Measurements from ENCODE around the gene CDH4.

Gene CDH4

DNA sequence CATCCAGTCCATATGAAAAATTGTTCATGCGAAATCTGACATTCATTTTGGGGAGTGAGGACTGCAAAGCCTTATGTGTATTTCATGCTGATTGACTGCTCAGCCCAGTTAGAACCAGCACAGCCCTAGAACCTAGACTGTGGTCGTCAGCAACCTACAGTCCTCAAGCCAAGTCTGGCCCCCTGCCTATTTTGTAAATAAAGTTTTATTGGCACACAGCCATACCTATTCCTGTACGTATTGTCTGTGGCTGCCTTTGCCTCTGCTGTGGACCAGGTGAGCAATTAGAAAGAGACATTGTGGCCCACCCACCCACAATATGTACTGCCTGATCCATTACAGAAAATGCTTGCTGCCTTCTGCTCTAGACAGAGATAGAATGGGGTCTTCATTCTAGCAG, 422.6 kb downstream of the CDH4 start:
- in situ Hi-C loops (cut with MboI; ENCODE audit: low sequenced_read_pairs), result no loop called here
- no peak overlapping the region for H3K4me3 ChIP-seq

DNA sequence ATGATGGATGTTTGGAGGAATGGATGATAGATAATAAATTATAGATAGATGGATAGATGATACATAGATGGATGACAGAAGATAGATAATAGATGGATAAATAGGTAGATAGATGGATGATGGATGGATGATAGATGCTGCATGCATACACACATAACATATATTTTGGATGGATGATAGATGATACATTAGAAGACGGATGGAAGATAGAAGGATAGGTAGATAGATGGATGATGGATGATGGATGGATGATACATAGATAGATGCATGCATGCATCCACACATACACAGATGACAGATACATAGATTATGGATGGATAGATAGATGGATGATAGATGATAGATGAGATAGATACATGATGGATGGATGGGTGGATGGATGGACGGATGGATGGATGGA, 425.9 kb downstream of the CDH4 start:
- Histone ChIP-seq H3K9me3 (no peaks in the 10 kb centered on the region), H3K4me1 (no peaks in the 10 kb centered on the region), H3K4me3 (no peak overlapping the region), H3K27me3 (ENCODE audit: low read depth) (no peaks in the 10 kb centered on the region), H3K36me3 (replicated peaks) (no peaks in the 10 kb centered on the region)
- no peak for DNase-seq (ENCODE audit: low spot score in 2 of 2)
- in situ Hi-C loops (cut with MboI; ENCODE audit: low sequenced_read_pairs), result no loop called here

More for the DNA sequence above, 422.6 kb downstream of the CDH4 start:
- no peaks in the 10 kb centered on the region for H3K27me3 ChIP-seq (ENCODE audit: low read depth)
- no peaks in the 10 kb centered on the region for H3K36me3 ChIP-seq (replicated peaks)
- H3K9me3 ChIP-seq, result no peaks in the 10 kb centered on the region
- no peaks in the 10 kb centered on the region for H3K4me1 ChIP-seq
- DNase-seq (ENCODE audit: low spot score in 2 of 2), result no peak

DNA sequence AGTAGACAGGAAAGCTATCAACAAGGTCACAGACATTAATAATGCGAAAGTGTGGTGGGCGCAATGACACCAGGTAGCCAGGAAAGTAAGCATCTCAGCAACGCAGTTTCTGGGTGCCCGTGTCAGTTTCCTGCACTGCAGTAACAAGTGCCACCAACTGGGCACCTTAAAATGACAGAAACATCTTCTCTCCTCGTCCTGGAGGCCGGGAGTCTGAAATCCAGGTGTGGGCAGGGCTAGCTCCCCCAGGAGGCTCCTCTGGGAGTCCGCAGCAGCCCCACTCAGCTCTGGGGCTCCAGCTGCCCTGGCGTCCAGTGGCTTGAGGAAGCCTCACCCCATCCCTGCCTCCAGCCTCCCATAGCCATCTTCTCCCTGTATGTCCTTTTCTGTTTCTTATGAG, 426.4 kb downstream of the CDH4 start:
- Histone ChIP-seq H3K9me3 (no peaks in the 10 kb centered on the region), H3K4me3 (no peak overlapping the region), H3K4me1 (no peaks in the 10 kb centered on the region), H3K36me3 (replicated peaks) (no peaks in the 10 kb centered on the region), H3K27me3 (ENCODE audit: low read depth) (no peaks in the 10 kb centered on the region)
- in situ Hi-C loops (cut with MboI; ENCODE audit: low sequenced_read_pairs), result no loop called here
- no peak for DNase-seq (ENCODE audit: low spot score in 2 of 2)

DNA sequence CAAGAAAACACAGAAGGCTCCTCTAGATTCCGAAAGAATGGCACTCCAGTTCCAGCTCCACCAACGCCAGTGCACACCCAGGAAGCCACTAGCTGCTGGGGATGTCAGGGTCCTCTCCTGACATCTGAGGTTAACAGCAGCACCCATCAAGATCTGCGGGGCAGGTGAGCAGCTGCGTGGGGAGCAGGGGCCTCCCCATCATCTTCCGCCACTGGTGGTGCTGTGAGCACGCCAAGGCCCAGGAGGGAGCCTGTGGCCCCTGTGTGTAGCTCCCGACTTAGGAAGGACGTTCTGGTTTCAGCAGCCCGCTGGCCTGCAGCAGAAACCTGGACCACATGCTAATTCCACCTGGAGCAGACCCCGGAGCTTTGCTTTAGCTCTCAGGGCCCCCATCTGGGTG, 427.4 kb downstream of the CDH4 start:
- DNase-seq (ENCODE audit: low spot score in 2 of 2), result no peak
- Histone ChIP-seq H3K4me1 (no peaks in the 10 kb centered on the region), H3K36me3 (replicated peaks) (no peaks in the 10 kb centered on the region), H3K9me3 (no peaks in the 10 kb centered on the region), H3K4me3 (no peak overlapping the region), H3K27me3 (ENCODE audit: low read depth) (no peaks in the 10 kb centered on the region)
- in situ Hi-C loops (cut with MboI; ENCODE audit: low sequenced_read_pairs), result no loop called here

DNA sequence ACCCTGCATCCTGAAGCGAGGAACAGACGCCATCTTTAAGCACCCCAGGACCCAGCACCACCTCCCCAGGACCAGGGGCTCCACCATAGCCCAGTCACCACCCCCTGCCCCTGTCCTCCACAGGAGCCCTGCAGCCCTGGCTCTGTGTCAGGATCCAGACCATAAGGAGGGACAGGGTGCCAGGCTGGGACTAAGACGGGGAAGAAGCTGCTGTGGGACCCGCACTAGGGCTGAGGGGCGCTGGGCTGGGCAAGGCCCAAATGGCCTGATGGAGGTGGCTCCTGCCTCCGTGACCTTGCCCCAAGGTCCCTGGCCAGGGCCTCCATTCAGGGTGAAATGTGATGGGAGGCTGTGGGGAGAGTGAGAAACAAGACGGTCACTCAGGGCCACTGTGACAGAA, 428.0 kb downstream of the CDH4 start:
- no peak overlapping the region for H3K4me3 ChIP-seq
- H3K9me3 ChIP-seq, result no peaks in the 10 kb centered on the region
- H3K27me3 ChIP-seq (ENCODE audit: low read depth), result no peaks in the 10 kb centered on the region
- H3K4me1 ChIP-seq, result no peaks in the 10 kb centered on the region
- H3K36me3 ChIP-seq (replicated peaks), result no peaks in the 10 kb centered on the region
- in situ Hi-C loops (cut with MboI; ENCODE audit: low sequenced_read_pairs), result no loop called here
- DNase-seq (ENCODE audit: low spot score in 2 of 2), result no peak

DNA sequence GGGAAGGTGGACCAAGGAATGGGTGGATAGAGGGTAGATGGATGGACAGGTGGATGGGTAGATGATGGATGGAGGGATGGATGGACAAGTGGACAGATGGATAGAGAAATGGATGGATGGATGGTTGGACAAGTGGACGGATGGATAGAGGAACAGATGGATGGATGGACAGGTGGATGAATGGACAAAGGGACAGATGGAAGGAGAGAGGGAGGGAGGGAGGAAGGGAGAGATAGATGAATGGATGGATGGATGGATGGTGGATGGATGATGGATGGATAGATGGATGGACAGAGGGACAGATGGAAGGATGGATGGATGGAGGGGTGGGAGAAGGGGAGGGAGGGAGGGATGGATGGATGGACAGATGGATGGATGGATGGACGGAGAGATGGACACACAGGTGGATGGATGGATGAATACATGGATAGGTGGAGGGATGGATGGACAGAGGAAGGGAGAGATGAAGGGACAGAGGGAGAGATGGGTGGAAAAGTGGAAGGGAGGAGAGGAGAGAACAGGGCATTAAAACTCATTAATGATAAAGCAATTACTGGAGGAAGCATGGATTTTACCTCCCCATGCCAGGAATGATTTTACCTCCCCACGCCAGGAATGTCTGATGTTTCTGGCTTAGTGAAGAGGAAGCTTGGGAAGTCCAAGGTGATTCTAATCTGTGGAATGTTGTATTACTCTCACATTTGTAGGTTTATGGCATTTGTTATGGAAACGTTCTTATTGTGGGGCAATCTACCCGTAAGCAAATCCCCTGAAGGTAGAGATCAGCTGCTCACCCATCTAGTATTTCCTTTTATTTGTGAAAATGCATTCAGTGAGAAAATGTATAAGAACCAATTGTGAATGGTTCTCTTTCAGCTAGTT, 430.3 kb downstream of the CDH4 start:
- Histone ChIP-seq H3K9me3 (no peaks in the 10 kb centered on the region), H3K27me3 (ENCODE audit: low read depth) (no peaks in the 10 kb centered on the region), H3K4me3 (no peak overlapping the region), H3K36me3 (replicated peaks) (no peaks in the 10 kb centered on the region), H3K4me1 (no peaks in the 10 kb centered on the region)
- in situ Hi-C loops (cut with MboI; ENCODE audit: low sequenced_read_pairs), result no loop called here
- DNase-seq (ENCODE audit: low spot score in 2 of 2), result no peak

DNA sequence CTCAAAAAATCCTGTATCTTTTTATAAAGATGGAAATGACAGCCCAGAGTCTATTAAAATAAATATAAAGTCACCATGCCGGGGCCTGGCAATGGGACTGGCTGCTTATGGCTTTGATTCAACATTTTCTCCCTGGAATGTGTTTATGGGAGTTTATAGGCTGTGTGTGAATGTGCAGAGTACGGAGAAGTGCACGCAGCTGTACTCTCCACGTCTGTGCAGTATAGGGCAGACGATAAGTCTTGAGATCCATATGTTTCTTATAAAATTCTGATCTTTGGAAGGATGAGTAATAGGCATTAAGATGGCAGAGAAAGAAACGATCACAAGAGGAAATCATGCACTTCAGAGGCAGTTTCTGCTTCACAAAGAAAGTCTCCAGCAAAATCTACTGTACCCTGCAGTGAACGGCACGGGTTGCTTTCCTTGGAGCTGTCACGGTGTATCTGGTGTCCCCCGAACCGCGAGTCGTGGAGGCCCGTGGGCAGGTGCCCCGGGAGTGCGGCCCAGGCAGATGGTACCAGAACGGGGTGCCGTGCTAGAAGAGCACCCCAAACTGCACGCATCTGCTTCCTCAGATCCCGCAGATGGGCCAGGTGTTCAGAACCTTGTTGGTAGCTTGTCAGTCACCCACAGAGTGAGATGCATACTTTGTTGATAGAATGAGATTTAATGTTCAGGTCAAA, 431.1 kb downstream of the CDH4 start:
- in situ Hi-C loops (cut with MboI; ENCODE audit: low sequenced_read_pairs), result no loop called here
- Histone ChIP-seq H3K4me3 (no peak overlapping the region), H3K36me3 (replicated peaks) (no peaks in the 10 kb centered on the region), H3K27me3 (ENCODE audit: low read depth) (no peaks in the 10 kb centered on the region), H3K4me1 (no peaks in the 10 kb centered on the region), H3K9me3 (no peaks in the 10 kb centered on the region)
- DNase-seq (ENCODE audit: low spot score in 2 of 2), result no peak

DNA sequence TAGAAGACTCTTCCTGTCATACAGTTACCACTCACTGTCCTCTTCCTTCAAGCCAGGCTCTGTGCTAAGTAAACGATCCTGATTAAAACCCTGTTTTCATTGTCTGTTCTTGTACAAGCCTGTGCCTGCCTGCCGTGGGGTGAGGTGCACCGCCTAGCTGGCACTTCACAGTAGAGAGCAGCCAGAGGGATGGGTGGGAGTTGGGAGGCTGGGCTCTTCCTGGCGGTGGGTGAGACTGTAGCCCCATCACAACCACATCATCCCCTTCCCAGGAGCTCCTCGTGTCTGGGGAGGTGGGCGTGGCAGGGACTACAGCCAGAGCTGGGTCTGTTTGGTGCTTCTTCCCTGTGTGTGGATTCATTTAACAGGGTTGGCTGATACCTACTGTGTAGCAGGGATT, 431.7 kb downstream of the CDH4 start:
- Histone ChIP-seq H3K4me1 (no peaks in the 10 kb centered on the region), H3K9me3 (no peaks in the 10 kb centered on the region), H3K27me3 (ENCODE audit: low read depth) (no peaks in the 10 kb centered on the region), H3K36me3 (replicated peaks) (no peaks in the 10 kb centered on the region), H3K4me3 (no peak overlapping the region)
- DNase-seq (ENCODE audit: low spot score in 2 of 2), result no peak
- in situ Hi-C loops (cut with MboI; ENCODE audit: low sequenced_read_pairs), result no loop called here

DNA sequence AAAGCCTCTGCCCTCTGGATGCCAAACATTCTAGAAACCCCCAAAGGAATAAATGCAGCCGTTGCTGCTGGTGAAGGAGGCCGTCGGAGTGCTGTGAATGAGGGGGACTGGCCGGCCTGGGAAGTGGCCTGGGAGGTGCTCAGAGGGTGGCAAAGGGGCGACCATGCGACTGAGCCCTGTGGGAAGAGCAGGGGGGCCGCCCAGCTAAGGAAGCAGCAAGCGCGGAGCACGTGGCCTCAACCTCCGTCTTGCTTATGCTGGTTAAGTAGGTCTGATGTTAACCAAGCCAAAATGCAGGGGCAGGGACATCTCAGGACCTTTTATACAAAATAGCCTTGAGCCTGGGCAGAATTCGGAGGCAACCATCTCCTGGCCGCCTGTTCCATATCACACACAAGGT, 432.1 kb downstream of the CDH4 start:
- Histone ChIP-seq H3K27me3 (ENCODE audit: low read depth) (no peaks in the 10 kb centered on the region), H3K9me3 (no peaks in the 10 kb centered on the region), H3K36me3 (replicated peaks) (no peaks in the 10 kb centered on the region), H3K4me3 (no peak overlapping the region), H3K4me1 (no peaks in the 10 kb centered on the region)
- in situ Hi-C loops (cut with MboI; ENCODE audit: low sequenced_read_pairs), result no loop called here
- no peak for DNase-seq (ENCODE audit: low spot score in 2 of 2)

DNA sequence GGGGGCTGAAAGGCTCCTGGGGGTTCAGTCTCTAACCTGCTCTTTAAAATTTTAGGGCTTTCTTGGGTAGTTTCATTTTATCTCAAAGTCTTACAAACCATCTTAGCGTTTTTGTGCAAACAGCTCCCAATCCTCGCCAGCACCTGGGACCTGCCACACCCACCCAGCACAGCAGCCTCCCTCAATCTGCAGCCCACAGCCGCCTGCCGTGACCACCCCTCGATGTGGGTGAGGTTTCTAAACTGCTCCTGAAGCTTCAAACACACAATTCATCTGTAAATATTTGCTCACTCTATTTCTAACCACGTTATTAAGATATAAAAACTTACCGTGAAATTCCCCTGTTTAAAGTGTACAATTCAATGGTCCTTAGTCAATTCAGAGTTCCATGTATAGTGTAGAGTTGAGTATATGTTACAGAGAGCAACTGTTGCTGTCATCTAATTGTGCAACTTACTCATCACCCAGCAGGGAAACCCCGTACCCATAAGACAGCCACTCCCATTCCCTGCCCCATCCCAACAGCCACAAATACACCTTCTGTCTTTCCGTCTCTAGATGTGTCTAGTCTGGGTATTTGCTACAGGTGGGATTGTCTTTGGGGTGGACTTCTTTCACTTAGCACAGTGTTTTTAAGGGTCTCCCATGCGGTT, 432.6 kb downstream of the CDH4 start:
- no peaks in the 10 kb centered on the region for H3K4me1 ChIP-seq
- in situ Hi-C loops (cut with MboI; ENCODE audit: low sequenced_read_pairs), result no loop called here
- H3K9me3 ChIP-seq, result no peaks in the 10 kb centered on the region
- H3K4me3 ChIP-seq, result no peak overlapping the region
- no peak for DNase-seq (ENCODE audit: low spot score in 2 of 2)
- no peaks in the 10 kb centered on the region for H3K36me3 ChIP-seq (replicated peaks)
- no peaks in the 10 kb centered on the region for H3K27me3 ChIP-seq (ENCODE audit: low read depth)

DNA sequence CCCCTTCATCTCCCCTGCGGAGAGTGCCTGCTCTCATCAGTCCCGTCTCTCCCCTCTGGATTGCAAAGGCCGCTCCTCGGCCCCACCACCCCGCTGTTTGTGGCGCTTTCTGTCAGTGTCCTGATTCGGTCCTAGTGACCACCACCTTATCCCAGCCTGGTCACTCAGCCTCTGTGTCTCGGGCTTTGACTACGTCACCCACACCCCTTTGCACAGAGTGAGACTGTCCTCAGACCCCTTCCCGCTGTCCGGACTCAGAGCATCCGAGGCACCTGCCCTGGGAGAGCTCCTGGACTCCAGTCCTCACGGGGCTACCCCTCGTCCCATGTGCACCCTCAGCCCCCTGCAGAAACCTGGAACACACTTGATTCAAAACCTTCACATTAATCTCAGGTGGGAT, 433.4 kb downstream of the CDH4 start:
- no peak for DNase-seq (ENCODE audit: low spot score in 2 of 2)
- in situ Hi-C loops (cut with MboI; ENCODE audit: low sequenced_read_pairs), result no loop called here
- no peak overlapping the region for H3K4me3 ChIP-seq
- H3K9me3 ChIP-seq, result no peaks in the 10 kb centered on the region
- H3K4me1 ChIP-seq, result no peaks in the 10 kb centered on the region
- no peaks in the 10 kb centered on the region for H3K36me3 ChIP-seq (replicated peaks)
- H3K27me3 ChIP-seq (ENCODE audit: low read depth), result no peaks in the 10 kb centered on the region

DNA sequence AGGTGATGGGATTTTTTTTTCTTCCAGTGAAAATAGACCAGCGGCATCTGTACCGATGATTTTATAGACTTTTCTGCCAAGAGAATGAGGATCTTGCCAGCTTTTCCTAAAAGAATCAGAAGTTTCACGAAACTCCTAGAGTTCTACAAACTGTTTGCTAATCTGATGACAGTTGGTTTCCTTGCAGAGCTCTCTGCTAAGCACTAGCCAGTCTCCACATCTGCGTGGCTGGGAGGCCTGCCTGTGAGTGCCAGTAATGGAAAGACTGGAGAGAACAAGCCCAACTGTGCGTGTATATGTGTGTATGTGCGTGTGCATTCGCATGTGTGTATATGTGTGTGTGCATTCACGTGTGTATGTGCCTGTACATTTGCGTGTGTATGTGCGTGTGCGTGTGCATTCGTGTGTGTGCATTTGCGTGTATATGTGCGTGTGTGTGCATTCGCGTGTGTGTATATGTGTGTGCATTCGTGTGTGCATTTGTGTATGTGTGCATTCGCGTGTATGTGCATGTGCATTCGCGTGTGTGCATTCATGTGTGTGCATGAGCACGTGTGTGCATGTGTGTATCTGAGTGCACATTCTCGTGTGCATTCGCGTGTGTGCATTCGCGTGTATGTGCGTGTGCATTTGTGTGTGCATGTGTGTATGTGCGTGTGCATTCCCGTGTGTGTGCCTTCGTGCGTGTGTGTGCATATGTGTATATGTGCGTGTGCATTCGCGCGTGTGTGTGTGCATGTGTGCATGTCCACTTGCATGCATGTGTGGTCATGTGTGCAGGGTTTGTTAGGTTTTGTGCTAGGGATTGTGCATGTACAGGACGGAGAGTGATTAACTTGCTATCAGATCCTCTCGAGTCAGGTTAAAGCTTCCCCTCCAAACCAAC, 434.2 kb downstream of the CDH4 start:
- DNase-seq (ENCODE audit: low spot score in 2 of 2), result no peak
- Histone ChIP-seq H3K4me1 (no peaks in the 10 kb centered on the region), H3K36me3 (replicated peaks) (no peaks in the 10 kb centered on the region), H3K4me3 (no peak overlapping the region), H3K9me3 (no peaks in the 10 kb centered on the region), H3K27me3 (ENCODE audit: low read depth) (no peaks in the 10 kb centered on the region)
- in situ Hi-C loops (cut with MboI; ENCODE audit: low sequenced_read_pairs), result no loop called here

DNA sequence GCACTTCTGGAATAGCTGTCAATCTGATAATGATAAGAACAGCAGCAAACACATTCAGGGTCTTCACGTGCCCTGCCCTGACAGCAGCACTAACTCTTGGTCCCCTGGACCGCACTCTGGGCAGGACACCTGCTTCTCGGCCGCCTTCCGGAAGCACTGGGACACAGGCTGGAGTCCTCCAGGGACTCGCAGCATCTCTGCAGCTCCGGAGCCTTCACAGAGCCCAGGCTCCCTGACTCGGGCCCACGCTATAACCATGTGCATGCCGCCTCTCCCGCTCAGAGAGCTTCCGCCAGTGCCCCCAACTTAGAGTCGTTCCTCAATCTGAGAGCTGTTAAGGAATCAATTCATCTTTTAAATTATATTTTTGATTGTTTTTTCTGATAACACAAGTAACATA, 436.4 kb downstream of the CDH4 start:
- in situ Hi-C loops (cut with MboI; ENCODE audit: low sequenced_read_pairs), result no loop called here
- H3K27me3 ChIP-seq (ENCODE audit: low read depth), result no peaks in the 10 kb centered on the region
- H3K4me3 ChIP-seq, result no peak overlapping the region
- no peaks in the 10 kb centered on the region for H3K36me3 ChIP-seq (replicated peaks)
- no peaks in the 10 kb centered on the region for H3K9me3 ChIP-seq
- H3K4me1 ChIP-seq, result no peaks in the 10 kb centered on the region
- DNase-seq (ENCODE audit: low spot score in 2 of 2), result no peak

Data from HAP-1 (cell line).